GM21528 (cell line): ENCODE results near the gene CEBPA.

Experiments used
- ATAC-seq: cut with Tn5 transposase; IDR thresholded peaks from one replicate; pipeline ENCODE4 v1.9.1; 2021; ENCODE audit warnings: mild to moderate bottlenecking, moderate library complexity; ENCODE audit not compliant: unreplicated experiment, low FRiP score

CEBPA gene

DNA sequence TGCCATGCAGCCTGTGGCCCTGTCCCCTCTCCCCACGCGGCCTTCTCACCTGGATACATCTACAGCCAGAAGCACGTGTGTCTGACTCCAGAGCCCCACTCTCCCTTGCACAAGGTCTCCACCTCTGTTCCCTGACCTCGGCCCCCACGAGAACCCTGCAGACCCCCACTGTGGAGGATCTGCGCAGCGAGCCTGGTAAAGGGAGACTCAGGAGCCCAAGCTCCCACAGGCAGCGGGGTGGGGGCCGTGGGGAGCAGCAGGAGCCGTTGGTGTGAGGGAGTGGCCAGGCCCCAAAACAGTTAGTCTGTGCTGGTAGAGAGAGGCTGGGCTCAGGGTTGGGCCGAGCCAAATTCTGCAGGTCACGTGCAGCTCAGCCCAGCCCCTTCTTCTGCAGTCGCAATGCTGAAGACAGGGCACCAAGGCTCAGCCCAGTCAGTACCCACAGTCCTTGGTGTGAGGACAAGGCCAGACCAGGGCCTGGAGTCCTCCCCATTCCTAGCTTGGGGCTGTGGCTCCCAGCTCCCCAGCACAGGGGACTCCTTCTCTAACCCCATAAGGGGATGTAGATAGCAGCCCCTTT, 48.0 kb downstream of the CEBPA start:
- no peak for ATAC-seq

DNA sequence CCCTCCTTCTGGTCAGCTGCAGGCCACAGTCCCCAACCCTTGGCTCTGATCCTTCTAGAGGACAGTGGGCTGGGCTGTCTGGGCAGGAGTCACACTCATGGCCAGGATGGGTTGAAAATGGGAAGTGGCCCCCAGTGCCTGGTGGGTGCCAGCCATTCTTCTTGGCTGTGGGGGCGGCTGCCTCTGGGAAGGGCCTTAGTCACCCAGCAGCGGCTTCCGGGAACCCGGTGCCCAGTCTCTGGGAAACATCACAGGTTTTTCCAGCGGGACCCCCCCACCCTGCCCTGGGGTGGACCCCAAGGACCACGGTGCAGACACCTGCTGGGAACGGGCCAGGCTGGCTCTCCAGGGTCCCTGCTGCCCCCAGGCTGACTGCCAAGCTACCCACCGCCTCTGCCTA, 49.4 kb downstream of the CEBPA start:
- no peak for ATAC-seq

DNA sequence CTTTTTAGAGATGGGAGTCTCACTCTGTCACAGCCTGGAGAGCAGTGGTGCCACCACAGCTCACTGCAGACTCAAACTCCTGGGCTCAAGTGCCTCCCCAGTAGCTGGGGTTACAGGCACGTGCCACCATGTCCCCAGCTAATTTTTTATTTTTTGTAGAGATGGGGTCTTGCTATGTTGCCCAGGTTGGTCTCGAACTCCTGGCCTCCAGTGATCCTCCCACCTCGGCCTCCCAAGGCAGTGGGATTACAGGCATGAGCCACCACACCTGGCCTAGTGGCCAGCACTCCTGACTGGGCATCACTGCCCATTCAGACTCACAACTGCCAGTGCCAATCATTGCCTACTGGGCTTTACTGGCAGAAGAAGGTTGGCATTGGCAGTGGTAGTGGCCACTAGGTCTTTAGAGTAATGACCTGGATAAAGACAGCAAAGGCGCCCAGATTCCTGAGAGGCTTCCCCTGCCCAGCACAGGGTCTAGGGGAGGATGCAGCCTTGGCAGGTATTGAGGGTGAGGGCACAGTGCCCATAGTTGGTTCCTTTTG, 49.8 kb downstream of the CEBPA start:
- no peak for ATAC-seq

DNA sequence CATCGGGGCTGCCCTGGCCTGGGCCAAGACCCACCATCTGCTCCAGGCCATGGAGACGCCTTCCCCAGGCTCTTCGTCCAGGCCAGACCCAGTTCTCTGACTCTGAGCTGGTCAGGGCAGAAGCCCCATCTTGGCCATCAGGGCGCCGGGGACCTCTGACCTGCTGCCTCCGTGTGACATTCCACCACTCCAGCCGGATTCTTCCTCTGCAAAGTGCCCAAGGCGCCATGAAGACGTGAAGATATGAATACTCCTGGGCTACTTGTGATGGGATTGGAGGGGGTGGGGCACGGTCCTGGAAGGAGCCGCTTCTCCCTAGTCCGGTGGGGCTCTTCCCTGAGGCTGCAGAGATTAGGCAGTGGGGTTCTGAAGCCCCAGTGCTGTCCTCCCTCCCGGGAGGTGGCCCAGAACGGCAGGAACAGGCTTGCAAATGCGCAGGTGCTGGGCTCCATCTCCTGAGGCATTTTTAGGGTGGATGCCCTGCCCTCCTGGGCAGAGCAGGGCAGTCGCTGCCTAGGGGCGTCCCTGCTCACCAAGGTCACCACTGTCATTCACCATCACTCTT, 50.7 kb downstream of the CEBPA start:
- ATAC-seq: no peak

DNA sequence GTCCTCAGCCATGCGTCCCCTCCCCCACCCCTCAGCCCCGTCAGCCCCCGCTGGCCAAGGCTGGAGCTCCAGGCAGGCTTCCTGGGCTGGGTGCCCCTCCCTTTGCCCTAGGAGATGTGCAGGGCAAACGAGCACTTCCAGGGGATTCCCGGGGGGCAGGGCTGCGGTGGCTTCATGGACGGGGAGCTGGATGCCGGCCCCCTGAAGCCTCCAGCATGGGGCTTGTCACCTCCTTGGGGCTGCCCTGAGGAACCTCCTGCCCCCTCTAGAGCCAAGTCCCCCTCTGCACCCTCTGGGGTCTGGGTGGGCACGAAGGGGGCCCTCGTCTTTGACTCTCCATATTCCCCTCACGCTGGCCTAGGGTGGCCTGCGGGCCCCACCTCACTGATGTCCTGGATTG, 51.3 kb downstream of the CEBPA start:
- ATAC-seq: no peak

DNA sequence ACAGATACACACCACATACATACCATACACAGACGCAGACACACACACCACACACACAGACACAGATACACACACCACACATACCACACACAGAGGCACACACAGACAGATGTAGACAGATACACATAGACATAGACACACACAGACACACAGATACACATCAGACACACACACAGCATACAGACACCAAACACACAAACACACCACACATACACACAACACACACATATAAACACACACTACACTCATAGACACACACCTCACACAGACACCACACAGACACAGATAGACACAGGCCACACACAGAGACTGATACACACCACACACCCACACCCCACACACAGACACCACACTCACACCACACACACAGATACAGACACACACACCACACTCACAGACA, 51.8 kb downstream of the CEBPA start:
- no peak for ATAC-seq
